ENCODE data around the gene CAGE1. TPM values are rescaled to one million over a fixed set of nuclear protein-coding genes. Genes with fewer than 3 reads are reported as not detected.

Gene CAGE1
- total RNA-seq, 2 experiments from 2014 or later = 0.10 TPM

DNA sequence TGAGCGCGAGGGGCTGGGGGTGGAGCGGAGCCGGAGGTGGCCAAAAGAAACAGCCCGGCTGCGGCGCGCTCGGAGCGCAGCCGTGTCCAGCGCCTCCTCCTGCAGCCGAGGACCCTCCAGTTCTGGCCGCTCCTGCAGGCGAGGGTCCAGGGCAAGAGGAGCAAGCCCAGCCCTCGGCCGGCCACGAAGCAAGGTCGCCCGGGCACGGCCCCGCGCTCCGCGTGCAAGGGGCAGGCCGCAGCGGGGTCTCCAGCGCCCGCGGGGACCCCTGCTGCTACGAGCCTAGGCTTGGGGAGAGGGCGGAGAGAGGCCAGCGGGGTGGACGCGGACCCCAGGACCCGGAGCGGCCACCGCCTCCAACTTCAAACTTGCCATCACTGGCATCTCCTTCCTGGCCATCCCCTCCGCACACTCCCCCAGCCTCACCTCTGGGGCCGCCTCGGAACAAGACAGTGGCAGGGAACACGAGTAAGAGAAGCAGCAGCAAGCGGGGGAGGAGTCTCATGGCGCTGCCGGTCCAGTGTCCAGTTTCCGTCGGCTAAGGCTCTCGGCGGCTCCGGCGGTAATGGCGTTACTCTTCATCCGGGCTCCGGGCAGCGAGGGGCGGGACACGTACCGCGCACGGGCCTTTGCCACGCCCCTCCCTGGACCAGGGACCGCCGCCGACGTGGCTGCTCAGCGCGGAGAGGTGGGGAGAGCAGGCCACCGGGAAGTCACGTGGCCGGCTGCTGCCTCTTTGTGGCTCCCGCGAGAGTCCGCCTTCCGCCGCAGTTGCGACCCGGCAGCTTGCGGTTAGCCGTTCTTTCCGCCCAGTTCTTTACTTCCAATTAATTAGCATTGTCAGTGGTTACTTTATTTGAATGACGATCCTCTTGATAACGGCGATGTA, 76.7 kb downstream of the CAGE1 start, which contains the start of gene SSR1:
SSR1 (minus strand) TSS at position 584 of the 889 bp plus-strand sequence; CDS start at position 505, 79 bp downstream.
- peak; percentile 97 for DNase-seq
- Mint-ChIP-seq H3K36me3 (peaks cover 38% of the 10 kb centered on the region), H3K9me3 (peaks cover 8% of the 10 kb centered on the region), H3K4me3 (peak within 1 kb of the TSS; percentile 97), H3K27me3 (peaks cover 3% of the 10 kb centered on the region), H3K4me1 (peaks cover 35% of the 10 kb centered on the region), H3K27ac (peak within 1 kb of the TSS; percentile 93)

DNA sequence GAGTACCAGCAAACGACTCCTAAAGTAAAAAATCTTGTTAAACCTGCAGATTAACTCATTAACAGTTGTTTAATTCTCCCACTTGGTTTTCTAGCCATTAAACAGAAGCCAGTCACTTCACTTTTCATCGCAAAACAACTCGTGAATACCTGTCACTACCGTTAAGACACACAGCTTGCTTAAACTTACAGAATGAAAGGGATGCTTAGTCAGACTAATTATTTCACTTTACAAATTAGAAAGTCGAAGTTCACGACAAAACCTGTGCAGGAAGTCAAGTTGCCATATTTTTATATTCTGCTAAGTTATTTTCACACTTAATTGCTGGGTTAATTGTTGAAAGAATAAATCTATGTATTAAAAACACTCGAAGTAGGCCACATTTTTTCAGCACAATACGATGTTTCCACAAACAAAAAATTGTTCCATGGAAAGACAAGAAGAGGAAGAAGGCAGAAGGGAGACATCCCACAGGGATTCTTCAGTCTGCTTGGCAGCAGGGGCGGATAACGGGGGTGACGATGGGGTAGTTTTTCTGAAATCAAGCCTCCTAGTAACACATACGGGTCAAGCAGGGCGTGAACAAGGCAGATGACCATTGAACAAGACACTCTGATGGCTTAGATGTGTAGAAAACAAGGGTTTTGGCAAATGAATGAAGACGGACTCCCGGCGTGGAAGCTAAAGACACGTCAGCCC, 77.5 kb downstream of the CAGE1 start:
- Mint-ChIP-seq H3K9me3 (peaks cover 8% of the 10 kb centered on the region), H3K27ac (peak overlapping the region; percentile 93), H3K27me3 (peaks cover 3% of the 10 kb centered on the region), H3K4me1 (peaks cover 40% of the 10 kb centered on the region), H3K4me3 (peak overlapping the region; percentile 97), H3K36me3 (peaks cover 42% of the 10 kb centered on the region)
- no peak for DNase-seq

DNA sequence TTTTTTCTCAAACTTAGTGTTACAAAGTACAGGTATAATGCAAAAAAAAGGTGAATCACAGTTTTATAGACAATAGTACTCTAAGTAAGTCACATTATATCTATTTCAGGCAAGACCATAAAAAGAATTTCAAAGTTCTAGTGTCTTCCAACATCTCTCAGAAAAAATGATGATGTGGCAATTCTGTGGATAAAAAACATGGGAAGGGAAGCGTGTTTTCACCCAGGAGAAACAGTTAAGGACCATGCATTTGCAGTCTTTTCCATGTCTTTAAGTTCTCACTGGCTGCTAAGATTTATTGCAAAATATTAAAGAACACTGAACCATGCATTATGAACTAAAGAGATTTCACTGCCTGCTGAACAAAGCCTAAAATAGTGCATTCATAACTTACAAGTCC, 78.4 kb downstream of the CAGE1 start:
- H3K4me1 Mint-ChIP-seq = peaks cover 42% of the 10 kb centered on the region
- no peak for DNase-seq
- H3K36me3 Mint-ChIP-seq = peaks cover 44% of the 10 kb centered on the region
- peaks cover 8% of the 10 kb centered on the region for H3K9me3 Mint-ChIP-seq
- H3K4me3 Mint-ChIP-seq = peak overlapping the region; percentile 67
- no peak overlapping the region for H3K27ac Mint-ChIP-seq
- H3K27me3 Mint-ChIP-seq = peaks cover 3% of the 10 kb centered on the region

DNA sequence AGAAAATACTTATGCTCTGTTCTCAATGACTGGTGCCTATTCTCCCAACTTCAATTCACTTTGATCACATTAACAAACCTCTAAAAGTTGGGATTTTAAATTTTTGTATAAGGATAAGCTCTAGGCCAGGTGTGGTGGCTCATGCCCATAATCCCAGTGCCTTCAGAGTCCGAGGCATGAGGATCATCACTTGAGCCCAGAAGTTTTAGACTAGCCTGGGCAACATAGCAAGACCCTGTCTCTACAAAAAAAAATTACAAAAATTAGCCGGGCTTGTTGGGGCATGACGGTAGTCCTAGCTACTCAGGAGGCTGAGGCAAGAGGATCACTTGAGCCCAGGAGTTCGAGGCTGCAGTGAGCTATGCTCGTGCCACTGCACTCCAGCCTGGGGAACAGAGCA, 80.5 kb downstream of the CAGE1 start:
- H3K36me3 Mint-ChIP-seq = peaks cover 50% of the 10 kb centered on the region
- no peak overlapping the region for H3K4me3 Mint-ChIP-seq

DNA sequence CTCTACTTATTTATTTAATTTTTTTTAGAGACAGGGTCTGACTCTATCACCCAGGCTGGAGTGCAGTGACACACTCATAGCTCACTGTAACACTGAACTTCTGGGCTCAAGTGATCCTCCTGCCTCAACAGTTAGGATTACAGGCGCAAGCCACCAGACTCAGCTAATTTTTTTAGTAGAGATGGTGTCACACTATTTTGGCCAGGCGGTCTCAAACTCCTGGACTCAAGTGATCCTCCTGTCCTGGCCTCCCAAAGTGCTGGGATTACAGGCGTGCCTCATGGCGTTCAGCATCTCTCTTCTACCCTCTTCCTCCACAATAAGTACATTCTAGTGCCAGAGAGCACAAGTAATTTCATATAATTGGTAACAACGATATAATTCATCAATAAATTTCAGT, 82.0 kb downstream of the CAGE1 start:
- Mint-ChIP-seq H3K4me1 (peaks cover 49% of the 10 kb centered on the region), H3K9me3 (peaks cover 8% of the 10 kb centered on the region), H3K4me3 (peak overlapping the region; percentile 5), H3K27ac (peak overlapping the region; percentile 40), H3K27me3 (peaks cover 3% of the 10 kb centered on the region), H3K36me3 (peaks cover 50% of the 10 kb centered on the region)
- no peak for DNase-seq

More for the DNA sequence above, 80.5 kb downstream of the CAGE1 start:
- H3K4me1 Mint-ChIP-seq = peaks cover 58% of the 10 kb centered on the region
- peaks cover 8% of the 10 kb centered on the region for H3K9me3 Mint-ChIP-seq
- peak overlapping the region; percentile 51 for H3K27ac Mint-ChIP-seq
- no peak for DNase-seq
- peaks cover 3% of the 10 kb centered on the region for H3K27me3 Mint-ChIP-seq

DNA sequence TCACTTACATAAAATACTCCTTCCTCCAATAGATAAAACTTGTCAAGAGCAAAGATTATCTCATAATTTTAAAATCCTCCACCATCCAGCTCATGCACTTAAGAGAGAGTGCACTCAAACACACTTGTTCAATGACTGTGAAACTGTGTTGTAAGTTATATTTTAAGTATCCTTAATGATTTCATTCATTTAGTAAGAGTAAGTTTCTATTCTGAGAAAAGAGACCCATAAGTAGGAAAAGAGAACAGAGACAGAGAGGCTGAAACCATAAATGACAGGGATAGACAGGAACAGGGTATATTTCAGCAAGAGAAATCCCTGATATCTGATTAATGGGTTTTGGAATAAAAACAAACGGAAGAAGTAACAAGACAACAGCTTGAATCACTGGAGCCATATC, 84.7 kb downstream of the CAGE1 start:
- DNase-seq = no peak
- peaks cover 45% of the 10 kb centered on the region for H3K4me1 Mint-ChIP-seq
- H3K36me3 Mint-ChIP-seq = peaks cover 45% of the 10 kb centered on the region
- H3K27ac Mint-ChIP-seq = peak overlapping the region; percentile 70
- no peak overlapping the region for H3K4me3 Mint-ChIP-seq
- peaks cover 2% of the 10 kb centered on the region for H3K9me3 Mint-ChIP-seq
- H3K27me3 Mint-ChIP-seq = no peaks in the 10 kb centered on the region

GRCh38 chr6:7301702-7302101, 87.8 kb downstream of the CAGE1 start:
- H3K9me3 Mint-ChIP-seq = no peaks in the 10 kb centered on the region
- peaks cover 28% of the 10 kb centered on the region for H3K36me3 Mint-ChIP-seq
- no peak overlapping the region for H3K4me3 Mint-ChIP-seq
- no peak for DNase-seq
- peak overlapping the region; percentile 20 for H3K27ac Mint-ChIP-seq
- peaks cover 22% of the 10 kb centered on the region for H3K4me1 Mint-ChIP-seq
- H3K27me3 Mint-ChIP-seq = no peaks in the 10 kb centered on the region

DNA sequence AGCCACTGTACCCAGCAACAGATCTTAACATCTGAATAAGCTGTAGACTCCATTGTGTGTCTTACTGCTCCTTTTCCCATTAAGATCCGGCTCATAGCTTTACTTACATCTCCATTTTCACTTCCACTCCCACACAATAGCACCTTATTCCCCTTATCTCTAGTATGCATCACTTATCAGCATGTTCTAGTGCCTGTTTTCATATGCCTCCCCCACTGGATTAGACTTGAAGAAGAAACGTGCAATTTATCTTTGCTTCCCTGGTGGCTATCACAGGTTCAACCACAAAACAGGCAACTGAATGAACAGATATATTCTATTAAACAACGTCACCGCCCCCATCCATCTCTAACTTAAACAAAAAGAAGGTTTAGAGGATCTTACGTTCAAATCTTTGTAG, 88.6 kb downstream of the CAGE1 start:
- no peaks in the 10 kb centered on the region for H3K27me3 Mint-ChIP-seq
- H3K4me3 Mint-ChIP-seq = no peak overlapping the region
- no peak overlapping the region for H3K27ac Mint-ChIP-seq
- DNase-seq = no peak
- peaks cover 22% of the 10 kb centered on the region for H3K4me1 Mint-ChIP-seq
- no peaks in the 10 kb centered on the region for H3K9me3 Mint-ChIP-seq
- H3K36me3 Mint-ChIP-seq = peaks cover 31% of the 10 kb centered on the region

DNA sequence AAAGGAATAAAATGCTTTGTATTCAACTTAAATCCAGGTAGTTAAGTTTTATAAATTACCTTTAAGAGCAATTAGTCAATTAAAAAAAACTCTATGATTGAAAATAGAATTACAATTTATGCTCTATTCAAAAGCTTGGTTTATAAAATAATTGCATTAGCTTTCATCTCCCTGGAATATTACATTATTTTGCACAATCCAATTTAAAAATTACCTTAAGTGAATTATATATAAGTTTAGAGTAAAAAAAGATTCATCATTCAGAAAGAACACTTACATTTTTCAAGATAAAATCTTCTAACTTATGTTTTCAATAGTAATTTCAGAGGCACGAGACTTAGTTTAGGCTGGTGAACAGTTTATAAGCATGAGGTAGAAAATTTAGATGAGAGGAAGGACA, 91.4 kb downstream of the CAGE1 start:
- no peak for DNase-seq
- peaks cover 8% of the 10 kb centered on the region for H3K4me1 Mint-ChIP-seq
- no peak overlapping the region for H3K27ac Mint-ChIP-seq
- H3K27me3 Mint-ChIP-seq = no peaks in the 10 kb centered on the region
- H3K36me3 Mint-ChIP-seq = peaks cover 28% of the 10 kb centered on the region
- H3K9me3 Mint-ChIP-seq = no peaks in the 10 kb centered on the region
- H3K4me3 Mint-ChIP-seq = no peak overlapping the region

GRCh38 chr6:7296602-7297001, 92.9 kb downstream of the CAGE1 start:
- no peak overlapping the region for H3K27ac Mint-ChIP-seq
- no peak overlapping the region for H3K4me3 Mint-ChIP-seq
- DNase-seq = no peak
- peaks cover 32% of the 10 kb centered on the region for H3K36me3 Mint-ChIP-seq
- H3K4me1 Mint-ChIP-seq = peaks cover 8% of the 10 kb centered on the region
- H3K27me3 Mint-ChIP-seq = no peaks in the 10 kb centered on the region
- H3K9me3 Mint-ChIP-seq = no peaks in the 10 kb centered on the region

GRCh38 chr6:7295916-7296315, 93.6 kb downstream of the CAGE1 start:
- H3K36me3 Mint-ChIP-seq = peaks cover 26% of the 10 kb centered on the region
- H3K4me1 Mint-ChIP-seq = peaks cover 3% of the 10 kb centered on the region
- H3K27ac Mint-ChIP-seq = no peak overlapping the region
- DNase-seq = no peak
- H3K27me3 Mint-ChIP-seq = no peaks in the 10 kb centered on the region
- no peak overlapping the region for H3K4me3 Mint-ChIP-seq
- no peaks in the 10 kb centered on the region for H3K9me3 Mint-ChIP-seq

- Mint-ChIP-seq H3K36me3 (peaks cover 16% of the 10 kb centered on the region), H3K4me1 (peaks cover 2% of the 10 kb centered on the region), H3K27me3 (no peaks in the 10 kb centered on the region), H3K27ac (peak overlapping the region; percentile 21), H3K4me3 (no peak overlapping the region), H3K9me3 (no peaks in the 10 kb centered on the region)
- DNase-seq = no peak
Measured at GRCh38 chr6:7292596-7293255, 96.8 kb downstream of the CAGE1 start.

DNA sequence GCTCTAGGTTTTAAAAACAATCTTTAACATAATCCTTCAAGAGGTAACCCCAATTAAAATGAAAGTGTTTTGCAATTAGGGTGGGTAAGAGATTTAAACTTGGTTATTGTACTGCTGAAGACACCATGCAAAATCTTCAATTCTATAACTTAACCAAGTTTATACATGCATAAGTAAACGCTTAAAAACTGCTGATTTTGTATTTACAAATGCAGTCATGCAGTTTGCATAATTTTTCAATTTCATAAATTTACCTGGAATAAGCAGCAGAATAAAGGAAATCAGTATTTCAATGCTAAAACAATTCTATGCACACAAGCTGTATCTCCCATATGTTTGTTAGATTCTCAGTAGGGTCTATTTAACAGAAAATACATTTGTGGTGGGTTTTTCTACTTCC, 99.5 kb downstream of the CAGE1 start:
- DNase-seq = no peak
- peaks cover 22% of the 10 kb centered on the region for H3K36me3 Mint-ChIP-seq

DNA sequence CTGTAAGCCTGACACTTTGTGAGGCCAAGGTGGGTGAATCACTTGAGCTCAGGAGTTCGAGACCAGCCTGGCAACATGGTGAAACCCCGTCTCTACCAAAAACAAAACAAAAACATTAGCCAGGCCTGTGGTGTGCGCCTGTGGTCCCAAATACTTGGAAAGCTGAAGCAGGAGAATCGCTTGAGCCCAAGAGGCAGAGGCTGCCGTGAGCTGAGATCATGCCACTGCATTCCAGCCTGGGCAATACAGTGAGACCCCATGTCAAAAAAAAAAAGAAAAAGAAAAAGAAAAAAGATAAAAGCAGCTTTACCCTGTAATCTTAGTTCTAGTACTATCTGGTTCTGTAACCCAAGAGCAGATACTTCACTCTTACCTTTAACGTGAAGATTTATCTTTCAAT, 104.1 kb downstream of the CAGE1 start:
- Mint-ChIP-seq H3K9me3 (no peaks in the 10 kb centered on the region), H3K4me3 (no peak overlapping the region), H3K27me3 (no peaks in the 10 kb centered on the region), H3K27ac (no peak overlapping the region), H3K4me1 (peaks cover 25% of the 10 kb centered on the region), H3K36me3 (peaks cover 28% of the 10 kb centered on the region)
- no peak for DNase-seq

More for the DNA sequence above, 99.5 kb downstream of the CAGE1 start:
- Mint-ChIP-seq H3K9me3 (no peaks in the 10 kb centered on the region), H3K27me3 (no peaks in the 10 kb centered on the region), H3K4me3 (no peak overlapping the region), H3K4me1 (peaks cover 5% of the 10 kb centered on the region), H3K27ac (no peak overlapping the region)

- Mint-ChIP-seq H3K27me3 (no peaks in the 10 kb centered on the region), H3K9me3 (no peaks in the 10 kb centered on the region), H3K4me1 (peaks cover 26% of the 10 kb centered on the region), H3K27ac (no peak overlapping the region), H3K36me3 (peaks cover 28% of the 10 kb centered on the region), H3K4me3 (no peak overlapping the region)
- DNase-seq = no peak
Measured at GRCh38 chr6:7283676-7284075, 105.9 kb downstream of the CAGE1 start.
